Renal cortex interstitium (tissue), 11 donors: Measurements from ENCODE around the gene MYT1. TPM values are rescaled to one million over a fixed set of nuclear protein-coding genes. Genes with fewer than 3 reads are reported as not detected.

Experiments
- DNase-seq, 11 donors: peaks; one replicate each; pipeline ENCODE4 v3.0.0-alpha.2; 2013; ENCODE audit warnings: low read depth in 9 of 11, low spot score in 4 of 11; ENCODE audit errors: extremely low read depth in 1 of 11
- polyA plus RNA-seq, 3 donors: library from polyadenylated mRNA; unstranded; fragments of 120-200 nt; gene quantifications; one replicate each; pipeline ENCODE4 v1.2.1, GENCODE V29; 2013; ENCODE audit not compliant: insufficient read length in 3 of 3

MYT1 gene
- polyA plus RNA-seq, 3 donors: 0.42 to 0.68 (median 0.55) TPM

DNA sequence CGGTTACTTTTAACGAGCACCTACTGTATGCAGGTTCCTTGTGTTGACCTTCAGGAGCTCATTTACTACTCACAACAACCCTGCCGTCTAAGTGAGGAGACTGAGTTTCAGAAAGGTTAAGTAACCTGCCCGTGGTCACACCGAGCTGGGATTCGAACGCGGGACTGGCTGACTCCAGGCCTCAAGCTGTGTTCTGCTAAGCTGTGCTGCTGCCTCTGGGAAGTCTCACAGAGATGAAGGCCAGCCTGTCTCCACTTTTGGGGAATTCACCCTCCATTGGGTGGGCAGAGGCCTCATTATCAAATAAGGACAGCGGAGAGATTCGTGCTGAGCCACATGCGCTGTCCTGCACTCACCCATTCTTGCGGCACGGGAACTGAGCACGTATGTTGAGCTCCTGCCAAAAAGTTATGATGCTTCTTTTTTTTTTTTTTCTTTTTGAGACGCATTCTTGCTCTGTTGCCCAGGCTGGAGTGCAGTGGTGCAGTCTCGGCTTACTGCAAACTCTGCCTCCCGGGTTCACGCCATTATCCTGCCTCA lies 25.9 kb upstream of the MYT1 start:
- no peak for DNase-seq

GRCh38 chr20:64139199-64140060 lies 24.8 kb upstream of the MYT1 start:
- DNase-seq: no peak

DNA sequence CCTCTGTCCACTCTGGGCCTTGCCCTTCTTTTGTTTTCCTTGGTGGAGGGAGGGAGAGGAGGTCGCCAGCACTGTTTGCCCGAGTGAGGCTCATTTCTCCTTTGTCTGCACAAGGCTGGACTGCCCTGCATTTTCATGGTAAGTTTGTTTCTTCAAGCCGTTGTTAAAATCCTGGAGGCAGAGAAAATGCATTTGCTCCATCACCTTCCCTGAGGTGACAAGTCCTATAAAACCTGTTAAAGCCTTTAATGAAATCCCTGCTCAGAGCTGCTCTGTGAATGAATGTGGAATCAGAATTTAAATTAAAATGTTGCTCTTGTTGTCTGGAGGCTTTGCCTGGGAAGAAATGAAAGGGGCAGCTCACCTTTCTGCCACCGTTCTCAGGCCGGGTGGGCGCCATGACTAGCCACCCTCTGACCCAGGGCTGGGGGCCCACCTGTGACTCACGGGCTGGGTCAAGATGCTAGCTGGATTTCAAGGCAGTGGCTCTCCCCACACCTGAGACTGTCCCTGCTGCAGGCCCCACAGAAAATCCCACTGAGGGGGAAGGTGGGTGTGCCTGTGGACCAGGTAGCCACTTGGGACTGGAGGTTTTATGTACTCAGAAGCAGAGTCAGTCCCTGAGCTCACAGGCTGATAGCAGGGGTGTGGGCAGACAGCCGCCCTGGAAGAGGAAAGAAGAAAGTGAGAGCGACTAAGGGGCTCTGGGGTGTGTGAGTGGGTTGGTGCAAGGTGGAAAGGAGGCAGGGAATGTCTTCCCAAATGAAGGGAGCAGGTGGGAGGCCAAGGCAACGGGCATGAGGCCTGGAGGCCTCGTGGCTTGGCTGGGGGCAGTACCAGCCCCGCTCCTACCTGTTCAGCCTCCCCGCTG lies 24.0 kb upstream of the MYT1 start:
- DNase-seq: no peak

- no peak for DNase-seq
Measured at GRCh38 chr20:64140956-64141355, 23.3 kb upstream of the MYT1 start.

GRCh38 chr20:64142590-64142989 lies 21.7 kb upstream of the MYT1 start:
- DNase-seq: no peak

GRCh38 chr20:64143018-64143801 lies 21.0 kb upstream of the MYT1 start:
- no peak for DNase-seq

- no peak for DNase-seq
Measured at GRCh38 chr20:64144144-64144912, 19.9 kb upstream of the MYT1 start.

- no peak for DNase-seq
Measured at GRCh38 chr20:64145458-64146300, 18.6 kb upstream of the MYT1 start.

- no peak for DNase-seq
Measured at GRCh38 chr20:64146301-64146935, 17.8 kb upstream of the MYT1 start.

DNA sequence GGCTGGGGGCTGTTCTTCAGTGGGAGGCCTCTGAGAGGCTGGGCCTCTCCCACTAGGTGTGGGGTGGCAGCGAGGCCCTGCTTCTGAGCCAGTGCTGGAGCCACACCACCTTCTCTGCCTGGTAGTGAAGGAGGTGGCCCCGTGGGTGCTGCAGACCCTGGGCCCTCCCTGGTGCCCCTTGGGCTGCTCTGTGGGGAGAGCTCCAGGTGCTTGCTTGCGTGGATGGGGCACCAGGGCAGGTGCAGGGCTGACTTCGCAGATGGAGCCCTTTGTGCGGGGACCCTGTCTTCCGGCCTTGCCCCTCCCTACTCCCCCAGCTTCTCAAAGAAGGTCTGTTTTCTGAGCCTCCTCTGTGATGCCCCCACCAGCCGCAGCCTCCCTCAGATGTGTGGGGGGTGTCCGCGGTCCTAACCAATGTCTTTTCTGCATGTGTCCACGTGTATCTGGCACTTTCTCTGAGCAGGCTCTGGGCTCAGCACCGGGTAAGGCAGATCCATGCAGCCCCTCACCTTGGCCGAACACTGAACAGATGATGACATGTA lies 17.2 kb upstream of the MYT1 start:
- no peak for DNase-seq

DNA sequence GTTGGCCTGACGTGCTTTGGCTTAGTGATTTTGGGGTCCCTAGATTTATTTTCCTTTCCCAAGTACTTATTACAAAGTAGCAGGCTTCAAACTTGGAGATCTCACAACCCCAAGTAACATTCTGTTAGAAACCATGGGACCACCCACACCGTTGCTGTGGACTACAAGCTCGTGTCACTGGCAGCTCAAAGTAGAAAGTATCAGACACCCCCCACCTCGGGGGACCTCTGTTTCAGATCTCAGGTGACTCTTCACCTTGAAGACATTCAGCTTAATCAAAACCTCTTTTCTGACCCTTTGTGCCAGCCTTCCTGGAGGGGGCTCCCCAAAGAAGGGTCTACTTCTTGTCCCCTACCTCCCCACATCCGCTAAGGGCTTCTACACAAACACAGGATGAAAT lies 15.7 kb upstream of the MYT1 start:
- DNase-seq: no peak

DNA sequence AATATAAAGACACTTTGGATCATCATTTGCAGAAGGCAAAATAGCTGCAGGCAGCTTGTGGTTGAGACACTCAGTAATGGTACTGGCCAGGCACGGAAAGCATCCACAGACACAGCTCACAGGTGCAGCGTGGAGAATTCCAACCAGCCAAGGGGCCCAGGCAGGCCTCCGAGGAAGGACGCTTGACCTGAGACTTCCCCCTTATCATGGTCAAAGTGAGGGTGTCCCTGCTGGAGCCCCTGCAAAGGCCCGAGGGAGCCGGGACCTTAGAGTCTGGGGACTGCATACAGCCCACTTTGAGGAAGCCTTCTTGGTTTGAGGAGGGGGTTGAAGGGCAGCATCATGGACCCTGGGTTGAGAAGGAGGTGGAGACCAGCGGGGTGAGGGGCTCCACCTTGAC lies 15.1 kb upstream of the MYT1 start:
- DNase-seq: no peak

DNA sequence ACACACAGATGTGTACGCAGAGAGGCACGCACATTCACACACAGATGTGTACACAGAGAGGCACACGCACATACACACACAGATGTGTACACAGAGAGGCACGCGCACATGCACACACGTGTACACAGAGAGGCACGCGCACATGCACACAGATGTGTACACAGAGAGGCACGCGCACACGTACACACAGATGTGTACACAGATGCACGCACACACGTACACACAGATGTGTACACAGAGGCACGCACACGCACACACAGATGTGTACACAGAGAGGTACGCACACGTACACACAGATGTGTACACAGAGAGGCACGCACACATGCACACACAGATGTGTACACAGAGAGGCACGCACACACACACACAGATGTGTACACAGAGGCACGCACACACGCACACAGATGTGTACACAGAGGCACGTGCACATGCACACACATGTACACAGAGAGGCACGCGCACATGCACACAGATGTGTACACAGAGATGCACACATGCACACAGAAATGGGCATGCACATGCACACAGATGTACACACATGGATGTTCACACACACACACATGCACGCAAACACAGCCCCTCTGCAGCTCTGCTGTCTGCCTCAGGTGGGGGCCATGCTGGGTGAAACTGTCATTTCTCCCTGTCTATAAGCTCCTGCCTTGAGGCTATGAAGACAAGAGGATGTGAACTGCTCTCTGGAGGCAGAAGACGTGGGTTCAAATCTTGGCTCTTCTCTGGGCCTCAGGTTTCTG lies 14.3 kb upstream of the MYT1 start:
- no peak for DNase-seq

GRCh38 chr20:64150756-64151632 lies 13.3 kb upstream of the MYT1 start:
- no peak for DNase-seq
